HG02623 (cell line): ENCODE measurements around the gene ABCC9.
"Not testable (repeated sequence)": the region's sequence is repeated elsewhere in the genome, so short reads cannot be mapped to it uniquely, and the experiment has no call there.

Experiments
- ATAC-seq: cut with Tn5 transposase; IDR thresholded peaks from one replicate; pipeline ENCODE4 v1.9.1; 2021; ENCODE audit warnings: moderate library complexity; ENCODE audit not compliant: unreplicated experiment

Gene ABCC9

GRCh38 chr12:21938879-21939278, 2.3 kb downstream of the ABCC9 start:
- ATAC-seq, result no peak

DNA sequence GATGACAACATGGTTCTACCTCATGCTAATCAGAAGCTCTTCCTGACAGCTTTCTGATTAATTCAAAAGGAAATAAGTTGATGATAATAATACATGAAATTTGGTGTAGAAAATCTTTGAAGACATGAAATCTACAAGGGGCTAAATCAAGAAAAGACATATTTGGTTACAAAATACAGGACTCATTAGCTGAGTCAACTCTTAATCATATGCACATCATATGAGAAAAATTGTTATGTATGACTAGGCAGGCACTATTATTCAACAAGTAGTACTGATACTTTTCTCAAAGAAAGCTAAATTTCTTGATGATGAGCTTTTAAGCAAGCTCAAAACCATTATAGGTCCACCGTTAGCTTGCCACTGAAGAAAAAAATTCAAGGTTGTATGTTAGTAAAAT, 7.1 kb downstream of the ABCC9 start:
- ATAC-seq, result no peak

DNA sequence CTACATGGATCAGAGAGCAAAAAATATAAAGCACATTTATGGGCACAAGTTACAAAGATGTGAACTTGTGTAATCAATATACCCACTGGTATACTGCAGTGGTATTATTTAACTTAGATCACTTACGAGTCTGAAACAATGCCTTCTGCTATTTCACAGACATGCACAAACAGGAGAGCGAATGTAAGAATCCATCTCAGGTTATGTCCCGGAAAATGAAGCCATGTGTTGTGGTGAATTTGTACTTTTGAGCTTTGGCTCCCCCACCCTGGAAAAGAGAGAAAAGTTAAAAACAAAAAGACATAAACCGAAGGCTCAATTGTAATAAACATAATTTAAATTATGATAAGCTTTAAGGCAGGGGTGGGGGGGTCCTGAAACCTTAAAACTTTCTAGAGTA, 7.6 kb downstream of the ABCC9 start:
- no peak for ATAC-seq

- ATAC-seq, result not testable (repeated sequence)
These were observed 11.3 kb downstream of the ABCC9 start for GRCh38 chr12:21929972-21930371.

- ATAC-seq, result no peak
These were observed 15.8 kb downstream of the ABCC9 start for GRCh38 chr12:21925296-21925913.

DNA sequence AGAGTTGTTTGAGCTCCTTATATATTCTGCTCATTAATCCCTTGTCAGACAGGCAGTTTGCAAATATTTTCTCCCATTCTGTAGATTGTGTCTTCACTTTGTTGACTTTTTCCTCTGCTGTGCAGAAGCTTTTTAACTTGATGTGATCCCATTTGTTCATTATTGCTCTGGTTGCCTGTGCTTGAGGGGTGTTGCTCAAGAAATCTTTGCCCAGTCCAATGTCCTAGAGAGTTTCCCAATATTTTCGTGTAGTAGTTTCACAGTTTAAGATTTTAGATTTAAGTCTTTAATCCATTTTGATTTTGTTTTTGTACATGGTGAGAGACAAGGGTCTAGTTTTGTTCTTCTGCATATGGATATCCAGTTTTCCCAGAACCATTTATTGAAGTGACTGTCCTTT, 19.8 kb downstream of the ABCC9 start:
- ATAC-seq, result no peak

DNA sequence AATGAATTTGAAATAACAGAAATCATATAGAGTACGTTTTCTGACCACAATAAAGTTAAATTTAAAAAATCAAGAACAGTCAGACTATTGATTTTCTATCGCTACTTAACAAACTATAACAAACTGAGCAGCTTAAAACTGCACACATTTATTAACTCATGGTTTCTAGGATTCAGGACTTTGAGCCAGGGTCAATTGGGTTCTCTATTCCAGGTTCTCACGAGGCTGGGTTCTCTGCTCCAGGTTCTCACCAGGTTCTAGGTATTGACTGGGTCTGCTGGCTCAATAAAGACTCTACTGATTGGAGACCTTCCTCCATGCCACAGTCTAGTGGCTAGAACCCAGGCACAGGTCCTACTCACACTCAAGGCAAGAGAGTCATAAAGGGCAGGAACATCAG, 22.8 kb downstream of the ABCC9 start:
- ATAC-seq, result no peak

DNA sequence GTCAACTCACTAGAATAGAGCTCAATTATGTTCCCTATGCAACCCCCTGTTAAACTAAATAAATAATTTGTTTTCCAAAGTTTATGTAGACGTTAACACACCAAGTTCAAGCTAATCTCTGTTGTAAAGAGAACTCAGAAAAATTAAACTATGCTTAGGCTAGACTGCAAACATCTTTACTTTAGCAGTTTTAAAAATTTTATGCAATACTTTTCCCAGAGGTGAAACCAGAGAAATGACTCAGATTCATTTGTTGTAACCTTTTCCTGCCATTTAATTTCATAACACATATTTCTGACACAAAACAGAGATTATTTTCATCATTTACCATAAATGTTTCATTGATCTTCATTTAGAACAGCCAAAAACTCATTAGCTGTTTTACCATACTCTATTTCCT, 27.4 kb downstream of the ABCC9 start:
- no peak for ATAC-seq

- ATAC-seq, result no peak
These were observed 28.9 kb downstream of the ABCC9 start for GRCh38 chr12:21912318-21912717.

- ATAC-seq, result no peak
These were observed 29.4 kb downstream of the ABCC9 start for GRCh38 chr12:21911832-21912231.

DNA sequence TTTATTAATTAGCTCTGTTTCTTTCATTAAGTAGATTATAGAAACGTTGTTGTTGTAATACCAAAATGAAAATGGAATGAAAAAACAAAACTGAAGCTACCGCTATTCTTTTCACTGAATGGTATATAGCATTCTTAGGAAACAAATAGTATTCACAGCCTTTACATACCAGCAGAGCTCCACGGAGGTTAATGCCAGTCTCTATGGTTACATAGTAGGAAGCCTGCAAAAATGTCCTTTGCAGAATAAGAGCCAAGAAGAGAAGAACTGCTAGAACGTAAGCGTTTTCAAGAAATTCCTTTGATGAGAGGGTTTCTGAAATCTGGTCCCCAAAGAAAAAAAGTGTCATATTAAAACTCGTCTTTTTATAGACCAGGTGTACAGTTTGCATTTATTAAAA, 30.6 kb downstream of the ABCC9 start:
- ATAC-seq, result no peak

DNA sequence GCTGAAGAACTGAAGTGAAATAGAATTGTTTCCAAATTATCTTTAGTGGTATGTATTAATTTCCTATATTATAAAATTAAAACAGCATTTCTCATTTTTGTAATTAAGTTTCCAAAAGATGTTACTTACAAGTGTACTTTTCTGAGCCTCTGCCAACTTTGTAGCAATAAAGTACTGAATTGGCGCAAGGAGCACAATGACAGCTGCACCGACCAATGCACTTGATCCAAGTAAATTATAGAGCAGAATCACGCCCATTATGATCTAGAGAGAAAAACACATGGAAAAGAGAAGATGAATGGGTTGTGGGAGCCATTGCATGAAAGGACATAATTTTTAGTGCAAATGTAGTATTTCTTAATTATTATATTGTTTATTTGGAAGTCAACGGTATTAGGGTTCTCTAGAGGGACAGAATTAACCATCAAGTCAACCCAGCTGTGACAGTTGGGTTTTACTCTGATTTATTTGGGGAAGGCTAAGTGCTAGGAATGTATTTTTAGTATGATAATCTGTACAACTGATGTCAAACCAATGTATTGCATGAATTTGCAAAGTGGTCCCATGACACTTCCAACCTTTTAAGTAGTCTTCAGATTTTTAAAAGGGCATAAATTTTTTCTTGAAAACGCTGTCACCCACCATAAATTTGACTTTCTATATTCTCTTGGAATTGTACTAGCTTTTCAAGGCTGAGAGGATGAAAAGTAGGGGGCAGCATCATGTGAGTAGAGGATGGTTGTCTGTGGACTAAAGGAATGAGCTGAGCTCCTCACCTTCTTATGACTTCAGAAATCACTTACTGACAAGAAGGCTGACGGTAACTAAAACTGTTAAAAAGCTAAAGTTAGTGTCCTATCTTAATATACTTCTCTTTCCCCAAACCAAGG, 33.0 kb downstream of the ABCC9 start:
- ATAC-seq, result no peak

DNA sequence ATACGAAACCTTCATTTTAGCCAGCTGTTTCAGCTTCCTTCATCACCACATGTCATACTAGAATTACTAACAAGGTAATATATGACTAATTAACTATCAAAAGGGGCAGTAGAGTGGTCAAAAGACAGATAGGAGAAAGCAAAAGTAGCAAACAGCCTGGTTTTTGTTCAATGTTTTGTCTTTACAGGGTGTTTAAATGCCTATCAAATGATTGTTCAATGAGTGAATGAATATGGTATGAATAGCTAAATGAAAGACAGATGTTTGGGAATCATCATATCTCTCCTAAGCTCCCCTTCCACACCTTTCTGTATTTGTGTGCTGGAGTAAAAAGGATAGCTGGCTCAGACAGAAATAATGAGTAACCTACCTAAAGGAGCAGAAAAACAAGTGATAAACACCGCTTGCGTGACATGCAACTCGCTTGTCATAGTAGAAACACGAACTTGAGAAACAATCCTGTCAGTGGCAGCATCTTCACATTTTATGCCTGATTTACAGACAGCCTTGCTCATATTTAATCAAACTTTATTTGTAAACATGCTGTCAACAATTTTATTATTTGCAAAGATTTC, 34.2 kb downstream of the ABCC9 start:
- ATAC-seq, result no peak

GRCh38 chr12:21899532-21899931, 41.7 kb downstream of the ABCC9 start:
- ATAC-seq, result not testable (repeated sequence)

GRCh38 chr12:21895651-21896050, 45.6 kb downstream of the ABCC9 start:
- ATAC-seq, result no peak

DNA sequence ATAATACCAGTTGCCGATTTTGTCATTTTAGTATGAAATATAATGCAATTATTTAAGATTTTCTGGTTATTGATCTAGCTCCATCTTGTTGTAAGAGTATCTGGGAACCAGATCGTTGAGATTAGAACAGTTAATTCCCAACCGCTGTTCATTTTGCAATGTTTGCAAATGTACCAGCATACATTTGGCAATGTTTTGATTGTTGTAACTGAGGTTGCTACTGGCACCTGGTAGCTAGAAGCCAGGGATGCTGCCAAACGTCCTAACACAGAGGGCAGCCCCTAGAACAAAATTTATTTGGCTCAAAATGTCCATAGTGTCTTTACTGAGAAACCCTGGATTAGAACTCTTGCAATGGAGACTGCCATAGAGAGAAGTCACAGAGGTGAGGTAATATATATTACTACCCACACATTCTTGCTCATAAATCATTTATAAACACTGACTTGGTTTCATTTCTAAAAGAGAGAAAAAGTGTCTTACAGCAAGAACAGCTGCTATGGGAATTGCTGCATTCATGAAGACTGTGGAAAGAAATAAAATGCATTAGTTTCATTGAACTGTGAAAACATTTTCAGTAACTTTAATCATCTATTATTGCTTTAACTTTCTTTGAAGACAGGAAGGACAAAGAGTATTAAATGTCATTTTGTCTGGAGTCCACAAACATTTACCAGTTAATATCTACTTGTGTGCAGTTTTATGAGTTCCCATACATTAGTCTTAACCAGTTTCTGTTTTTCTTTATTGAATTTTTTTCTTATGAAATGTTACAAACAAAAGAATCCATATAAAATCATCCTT, 46.2 kb downstream of the ABCC9 start:
- ATAC-seq, result no peak

DNA sequence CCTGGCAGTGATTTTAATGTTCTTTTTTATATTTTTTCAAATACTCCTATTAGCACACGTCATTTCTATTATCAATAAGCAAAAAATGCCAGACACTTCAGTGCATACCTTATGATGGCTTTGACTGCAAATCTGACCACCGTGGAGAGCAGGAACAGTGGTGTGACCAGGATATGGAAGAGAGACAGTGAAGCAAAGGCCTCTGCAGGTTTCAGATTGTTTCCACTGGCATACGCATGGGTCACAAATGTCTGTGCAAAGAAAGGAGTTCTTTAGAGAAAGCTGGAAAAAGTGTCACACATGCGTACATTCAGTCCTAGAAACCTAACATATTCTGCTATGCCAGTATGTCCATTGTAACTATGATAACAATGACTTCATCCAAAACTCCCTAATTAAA, 47.3 kb downstream of the ABCC9 start:
- ATAC-seq, result no peak

GRCh38 chr12:21892341-21892740, 48.9 kb downstream of the ABCC9 start:
- ATAC-seq, result no peak

DNA sequence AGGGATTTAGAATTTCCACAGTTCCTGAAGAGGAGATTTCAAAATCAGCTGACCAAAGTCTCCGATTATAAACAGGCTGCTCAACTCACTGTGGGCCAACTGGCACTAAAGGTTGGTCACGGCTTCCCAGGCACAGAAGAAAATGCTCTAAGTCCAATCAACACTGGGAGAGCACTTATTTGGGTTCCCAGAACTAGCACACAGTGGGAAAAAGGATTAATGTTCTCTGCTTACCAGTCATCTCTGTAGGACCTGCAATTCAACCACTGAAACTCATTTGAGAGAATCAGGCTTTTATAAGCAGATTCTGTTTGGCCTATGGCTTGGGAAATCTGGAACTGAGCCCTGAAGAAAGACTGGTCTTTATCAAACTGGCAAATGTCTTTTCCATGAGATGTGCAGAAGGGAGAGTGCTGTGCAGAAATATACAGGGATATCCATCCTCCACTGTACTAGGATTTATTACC, 49.4 kb downstream of the ABCC9 start:
- ATAC-seq, result no peak

DNA sequence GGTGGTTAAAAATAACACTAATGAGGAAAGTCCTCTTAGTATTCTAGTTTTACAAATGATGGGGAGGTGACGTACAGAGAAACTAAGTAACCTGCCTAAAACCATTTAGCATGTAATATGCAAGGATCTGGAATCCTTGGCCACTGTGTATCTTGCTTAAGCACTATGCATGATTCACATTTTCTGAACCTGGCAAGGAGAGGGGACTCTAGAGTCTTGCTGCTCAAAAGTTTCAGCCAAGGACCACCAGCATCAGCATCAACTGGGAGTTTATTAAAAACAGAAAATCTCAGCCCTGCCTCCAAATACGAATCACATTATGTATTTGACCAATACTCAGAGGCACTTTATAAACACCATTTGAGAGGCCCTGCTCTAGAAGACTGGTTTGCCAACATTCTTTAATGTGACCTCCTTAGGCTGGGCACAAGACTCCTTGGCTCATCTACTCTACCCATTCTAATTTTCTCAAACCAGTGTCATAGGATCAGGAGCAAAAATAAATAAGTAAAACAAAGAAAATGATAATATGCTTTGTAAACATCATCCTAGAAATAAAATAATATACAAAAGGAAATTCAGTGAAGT, 52.9 kb downstream of the ABCC9 start:
- no peak for ATAC-seq

DNA sequence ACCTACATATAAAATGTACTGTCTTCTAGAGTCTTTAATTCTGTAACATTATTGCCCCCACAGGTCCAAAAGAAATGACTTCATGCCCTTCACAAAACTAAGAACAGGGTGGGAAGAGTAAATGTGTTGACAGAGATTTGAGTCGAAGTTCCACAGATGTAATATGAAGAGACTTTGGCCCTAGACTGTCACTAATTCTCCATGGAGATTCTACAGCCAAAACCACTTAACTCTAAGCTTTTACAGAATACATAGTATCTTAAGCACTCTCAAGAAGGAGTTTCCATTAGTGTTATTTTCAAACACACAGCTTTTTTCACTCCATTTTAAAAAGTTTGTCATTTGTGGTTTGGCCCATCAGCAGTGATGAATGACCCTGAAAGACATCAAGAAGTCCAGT, 56.3 kb downstream of the ABCC9 start:
- no peak for ATAC-seq
